ENCODE data around the gene NTM. TPM values are rescaled to one million over a fixed set of nuclear protein-coding genes. Genes with fewer than 3 reads are reported as not detected.
A peak's percentile ranks its signal among the peaks of the same experiment; 100 is the strongest.

Gene NTM
- total and polyA plus RNA-seq, 2 experiments from 2014 or later: 1.1 to 1.7 TPM

GRCh38 chr11:132126973-132127899 is 756.8 kb downstream of the NTM start:
- H3K36me3 ChIP-seq: no peaks in the 10 kb centered on the region
- H3K27me3 ChIP-seq: peaks cover 55% of the 10 kb centered on the region
- peak; percentile 21 to 94 for DNase-seq (ENCODE audit: low read depth in 1 of 2, low spot score in 1 of 2)
- H3K27ac ChIP-seq: no peak overlapping the region
- no peaks in the 10 kb centered on the region for H3K4me1 ChIP-seq (ENCODE audit: low read depth)
- H3K9me3 ChIP-seq (ENCODE audit: low read depth): no peaks in the 10 kb centered on the region
- peak; percentile 80 for TF ChIP-seq CTCF (IDR thresholded peaks at IDR 0.05; ENCODE audit: low read depth, low read length)
- no peak overlapping the region for H3K4me3 ChIP-seq

- no peak for DNase-seq (ENCODE audit: low read depth in 1 of 2, low spot score in 1 of 2)
- no peak for TF ChIP-seq CTCF (IDR thresholded peaks at IDR 0.05; ENCODE audit: low read depth, low read length)
- Histone ChIP-seq H3K9me3 (ENCODE audit: low read depth) (no peaks in the 10 kb centered on the region), H3K4me3 (no peak overlapping the region), H3K4me1 (ENCODE audit: low read depth) (no peaks in the 10 kb centered on the region), H3K36me3 (no peaks in the 10 kb centered on the region), H3K27ac (no peak overlapping the region), H3K27me3 (peaks cover 49% of the 10 kb centered on the region)
These were observed 757.5 kb downstream of the NTM start for GRCh38 chr11:132127900-132128288.

GRCh38 chr11:132131047-132131446 is 760.6 kb downstream of the NTM start:
- no peak for TF ChIP-seq CTCF (IDR thresholded peaks at IDR 0.05; ENCODE audit: low read depth, low read length)
- H3K4me1 ChIP-seq (ENCODE audit: low read depth): no peaks in the 10 kb centered on the region
- no peak overlapping the region for H3K4me3 ChIP-seq
- no peak overlapping the region for H3K27ac ChIP-seq
- peaks cover 35% of the 10 kb centered on the region for H3K27me3 ChIP-seq
- DNase-seq (ENCODE audit: low read depth in 1 of 2, low spot score in 1 of 2): peak in 1 of 2 donors; percentile 6
- H3K9me3 ChIP-seq (ENCODE audit: low read depth): no peaks in the 10 kb centered on the region
- no peaks in the 10 kb centered on the region for H3K36me3 ChIP-seq

- Histone ChIP-seq H3K27me3 (peaks cover 26% of the 10 kb centered on the region), H3K36me3 (no peaks in the 10 kb centered on the region), H3K4me1 (ENCODE audit: low read depth) (no peaks in the 10 kb centered on the region), H3K27ac (no peak overlapping the region), H3K4me3 (no peak overlapping the region), H3K9me3 (ENCODE audit: low read depth) (no peaks in the 10 kb centered on the region)
- TF ChIP-seq CTCF (IDR thresholded peaks at IDR 0.05; ENCODE audit: low read depth, low read length): no peak
- no peak for DNase-seq (ENCODE audit: low read depth in 1 of 2, low spot score in 1 of 2)
These were observed 761.5 kb downstream of the NTM start for GRCh38 chr11:132131961-132132360.

GRCh38 chr11:132134322-132134721 is 763.9 kb downstream of the NTM start:
- peaks cover 12% of the 10 kb centered on the region for H3K27me3 ChIP-seq
- no peaks in the 10 kb centered on the region for H3K9me3 ChIP-seq (ENCODE audit: low read depth)
- no peaks in the 10 kb centered on the region for H3K4me1 ChIP-seq (ENCODE audit: low read depth)
- no peaks in the 10 kb centered on the region for H3K36me3 ChIP-seq
- no peak for TF ChIP-seq CTCF (IDR thresholded peaks at IDR 0.05; ENCODE audit: low read depth, low read length)
- no peak for DNase-seq (ENCODE audit: low read depth in 1 of 2, low spot score in 1 of 2)
- no peak overlapping the region for H3K27ac ChIP-seq
- no peak overlapping the region for H3K4me3 ChIP-seq
